ENCODE results near the gene DENND2A.
"Not testable (repeated sequence)": the region's sequence is repeated elsewhere in the genome, so short reads cannot be mapped to it uniquely, and the experiment has no call there.

- TF ChIP-seq POLR2A (IDR thresholded peaks at IDR 0.05; ENCODE audit: extremely low read depth, insufficient read length); CTCF (IDR thresholded peaks at IDR 0.05; ENCODE audit: low read depth, low read length); MYC (IDR thresholded peaks at IDR 0.05; ENCODE audit: low read depth, low read length): not testable (repeated sequence)
Measured at GRCh38 chr7:140625192-140625558, 15.4 kb downstream of the DENND2A start.

Measured in NB4 (cell line).